Sigmoid colon (tissue), 7 donors: ENCODE measurements around the gene FAM78B. TPM values are rescaled to one million over a fixed set of nuclear protein-coding genes. Genes with fewer than 3 reads are reported as not detected.

Source experiments
- DNase-seq: peaks from one replicate; pipeline ENCODE4 v3.0.0-alpha.2; 2019
- H3K27ac ChIP-seq, 4 donors: fragments of 200-600 bp; sonication (generic); one replicate each; pipeline ENCODE4 v1.5.1; 2016 to 2019; ENCODE audit warnings: mild to moderate bottlenecking in 1 of 4
- H3K27me3 ChIP-seq, 3 donors: fragments of 200-600 bp; sonication (generic); one replicate each; pipeline ENCODE4 v1.5.1; 2019; ENCODE audit warnings: mild to moderate bottlenecking in 1 of 3
- H3K36me3 ChIP-seq, 4 donors: fragments of 200-600 bp; sonication (generic); one replicate each; pipeline ENCODE4 v1.5.1; 2016 to 2019
- H3K4me1 ChIP-seq, 4 donors: fragments of 200-600 bp; sonication (generic); one replicate each; pipeline ENCODE4 v1.5.1; 2017 to 2019
- H3K4me3 ChIP-seq, 4 donors: fragments of 200-600 bp; sonication (generic); one replicate each; pipeline ENCODE4 v1.5.1; 2017 to 2019; ENCODE audit warnings: mild to moderate bottlenecking in 2 of 4, moderate library complexity in 1 of 4
- H3K9me3 ChIP-seq, 4 donors: fragments of 200-600 bp in 3 of 4; sonication (generic) in 3 of 4; one replicate each; pipeline versions ENCODE4 v1.5.1 to v1.6.1; 2013 to 2019
- EP300 ChIP-seq, 4 donors: sonication (generic); formaldehyde crosslinking; IDR thresholded peaks; one replicate each; pipeline ENCODE4 v1.6.1; 2017; ENCODE audit warnings: antibody characterized with exemption in 4 of 4
- POLR2A ChIP-seq, 2 donors: fragments of 450-650 bp; IDR thresholded peaks; one replicate each; pipeline ENCODE4 v1.6.1; 2016; ENCODE audit warnings: antibody characterized with exemption in 2 of 2, mild to moderate bottlenecking in 2 of 2, moderate library complexity in 2 of 2
- POLR2AphosphoS5 ChIP-seq, 4 donors: sonication (generic); formaldehyde crosslinking; IDR thresholded peaks; one replicate each; pipeline ENCODE4 v1.6.1; 2017; ENCODE audit warnings: antibody characterized with exemption in 4 of 4
- WGBS, 2 donors: extraction: QIAGEN DNeasy Blood & Tissue Kit; methylation state at CpG; one replicate each; pipeline ENCODE4 v1.1.7; 2013; 5-methylcytosine and 5-hydroxymethylcytosine counted together
- intact Hi-C: fragments of 100-400 bp; cut with DNase I; formaldehyde crosslinking; loops from one replicate; pipeline ENCODE4 v1.15.1; 2023
- polyA plus RNA-seq, 3 donors: library from polyadenylated mRNA; stranded (reverse); fragments of 200-250 nt; gene quantifications; one replicate each; pipeline ENCODE4 v1.2.3, GENCODE V29; 2013
- total RNA-seq, 4 donors: library from RNA; depleted of rRNA; stranded (reverse); fragments of >200 nt; gene quantifications; one replicate each; pipeline ENCODE4 v1.1.0, GENCODE V29; 2016
- TF ChIP-seq, protein P1 (sequence below), 4 experiments: fragments of 450-650 bp in 3 of 4; fragments of 200-600 bp in 1 of 4; IDR thresholded peaks; one replicate each; pipeline ENCODE4 v1.5.1; 2016 to 2019; ENCODE audit warnings: antibody characterized with exemption in 4 of 4, mild to moderate bottlenecking in 3 of 4, moderate library complexity in 2 of 4
- donor health status: healthy with polysubstance abuse.
- donor health status: Bipolar disorder and iron deficiency.
- donor health status: healthy.

Gene FAM78B
- total and polyA plus RNA-seq, 7 donors = 0.23 to 5.4 (median 2.0) TPM

DNA sequence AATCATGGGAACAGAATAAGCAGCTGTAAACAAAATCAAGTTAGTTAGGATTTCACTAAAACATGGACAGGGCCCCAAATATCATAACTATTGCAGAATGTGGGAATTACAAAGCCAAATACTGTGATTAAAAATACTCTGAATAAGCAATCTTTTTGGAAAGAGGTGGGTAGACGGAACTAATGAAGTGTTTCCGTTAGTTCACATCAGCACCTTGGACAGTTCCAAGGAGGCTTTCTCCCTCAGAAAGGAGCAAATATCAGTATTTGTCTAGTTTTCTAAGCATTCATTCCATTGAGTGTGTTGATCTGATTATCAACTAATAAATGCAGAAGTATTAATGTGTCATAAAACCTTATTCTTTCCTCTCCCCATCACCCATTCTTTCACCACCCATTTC is 97.4 kb downstream of the FAM78B start:
- Histone ChIP-seq H3K4me3 (no peak overlapping the region), H3K27ac (no peak overlapping the region), H3K4me1 (no peaks in the 10 kb centered on the region), H3K36me3 (no peaks in the 10 kb centered on the region), H3K27me3 (no peaks in the 10 kb centered on the region), H3K9me3 (no peaks in the 10 kb centered on the region)
- intact Hi-C loops = no loop called here
- no peak for DNase-seq
- 43 to 71% methylated on average over 2 of the region's 2 CpGs for WGBS, 2 donors
- TF ChIP-seq POLR2AphosphoS5 (IDR thresholded peaks at IDR 0.05) (no peak), POLR2A (IDR thresholded peaks at IDR 0.05) (no peak), EP300 (IDR thresholded peaks at IDR 0.05) (no peak)
- TF ChIP-seq, protein P1, sequence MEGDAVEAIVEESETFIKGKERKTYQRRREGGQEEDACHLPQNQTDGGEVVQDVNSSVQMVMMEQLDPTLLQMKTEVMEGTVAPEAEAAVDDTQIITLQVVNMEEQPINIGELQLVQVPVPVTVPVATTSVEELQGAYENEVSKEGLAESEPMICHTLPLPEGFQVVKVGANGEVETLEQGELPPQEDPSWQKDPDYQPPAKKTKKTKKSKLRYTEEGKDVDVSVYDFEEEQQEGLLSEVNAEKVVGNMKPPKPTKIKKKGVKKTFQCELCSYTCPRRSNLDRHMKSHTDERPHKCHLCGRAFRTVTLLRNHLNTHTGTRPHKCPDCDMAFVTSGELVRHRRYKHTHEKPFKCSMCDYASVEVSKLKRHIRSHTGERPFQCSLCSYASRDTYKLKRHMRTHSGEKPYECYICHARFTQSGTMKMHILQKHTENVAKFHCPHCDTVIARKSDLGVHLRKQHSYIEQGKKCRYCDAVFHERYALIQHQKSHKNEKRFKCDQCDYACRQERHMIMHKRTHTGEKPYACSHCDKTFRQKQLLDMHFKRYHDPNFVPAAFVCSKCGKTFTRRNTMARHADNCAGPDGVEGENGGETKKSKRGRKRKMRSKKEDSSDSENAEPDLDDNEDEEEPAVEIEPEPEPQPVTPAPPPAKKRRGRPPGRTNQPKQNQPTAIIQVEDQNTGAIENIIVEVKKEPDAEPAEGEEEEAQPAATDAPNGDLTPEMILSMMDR (IDR thresholded peaks at IDR 0.05) = no peak

DNA sequence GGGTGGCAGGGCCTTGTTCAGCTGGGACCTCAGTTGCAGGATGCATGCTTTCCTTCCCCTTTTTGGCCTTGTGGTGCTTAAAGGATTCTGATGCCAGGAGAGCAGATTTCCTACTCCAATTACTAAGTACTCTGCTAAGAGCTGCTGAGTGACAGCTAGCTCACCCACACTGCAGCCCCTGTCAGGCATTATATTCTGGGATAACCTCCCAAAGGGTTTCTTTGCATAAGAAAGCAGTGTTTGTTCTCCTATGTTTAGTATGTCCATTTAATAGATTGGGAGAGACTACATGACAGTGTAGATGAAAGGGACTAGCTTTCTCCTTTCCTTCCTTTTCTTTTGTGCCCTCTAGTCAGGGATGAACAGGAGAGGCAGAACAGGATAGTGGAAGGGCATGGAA is 100.7 kb downstream of the FAM78B start:
- intact Hi-C loops = no loop called here

DNA sequence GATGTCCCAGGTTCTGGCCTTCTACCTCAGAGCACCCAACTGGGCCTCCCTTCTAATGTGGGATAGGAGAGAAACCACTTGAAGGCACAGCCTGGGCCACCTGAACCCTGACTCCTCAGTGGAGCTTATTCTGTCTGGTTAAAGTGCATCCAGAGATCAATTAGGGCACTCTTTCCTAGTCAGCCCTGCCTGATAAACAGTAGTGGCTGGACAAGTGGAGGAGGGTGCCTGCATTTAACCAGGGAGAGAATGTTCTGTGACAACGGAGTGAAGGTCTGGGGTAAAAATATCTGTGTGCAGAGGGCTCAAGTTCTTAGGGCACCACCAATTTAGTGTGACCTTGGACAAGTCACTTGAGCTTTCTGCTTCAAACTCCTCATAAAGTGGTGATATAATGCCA is 101.8 kb downstream of the FAM78B start:
- 71 to 88% methylated on average over 1 of the region's 1 CpG for WGBS, 2 donors
- Histone ChIP-seq H3K4me3 (no peak overlapping the region), H3K4me1 (no peaks in the 10 kb centered on the region), H3K27ac (no peak overlapping the region), H3K36me3 (no peaks in the 10 kb centered on the region), H3K9me3 (no peaks in the 10 kb centered on the region), H3K27me3 (no peaks in the 10 kb centered on the region)
- intact Hi-C loops = no loop called here
- DNase-seq = no peak
- no peak for TF ChIP-seq POLR2A (IDR thresholded peaks at IDR 0.05)
- TF ChIP-seq POLR2AphosphoS5 (IDR thresholded peaks at IDR 0.05) = no peak
- TF ChIP-seq EP300 (IDR thresholded peaks at IDR 0.05) = no peak
- TF ChIP-seq, protein P1 (IDR thresholded peaks at IDR 0.05) = no peak

More for the DNA sequence above, 100.7 kb downstream of the FAM78B start:
- DNase-seq = no peak
- Histone ChIP-seq H3K36me3 (no peaks in the 10 kb centered on the region), H3K4me1 (no peaks in the 10 kb centered on the region), H3K27ac (no peak overlapping the region), H3K4me3 (no peak overlapping the region), H3K27me3 (no peaks in the 10 kb centered on the region), H3K9me3 (no peaks in the 10 kb centered on the region)
- TF ChIP-seq, protein P1 (IDR thresholded peaks at IDR 0.05) = no peak
- no peak for TF ChIP-seq POLR2A (IDR thresholded peaks at IDR 0.05)
- no peak for TF ChIP-seq EP300 (IDR thresholded peaks at IDR 0.05)
- TF ChIP-seq POLR2AphosphoS5 (IDR thresholded peaks at IDR 0.05) = no peak

DNA sequence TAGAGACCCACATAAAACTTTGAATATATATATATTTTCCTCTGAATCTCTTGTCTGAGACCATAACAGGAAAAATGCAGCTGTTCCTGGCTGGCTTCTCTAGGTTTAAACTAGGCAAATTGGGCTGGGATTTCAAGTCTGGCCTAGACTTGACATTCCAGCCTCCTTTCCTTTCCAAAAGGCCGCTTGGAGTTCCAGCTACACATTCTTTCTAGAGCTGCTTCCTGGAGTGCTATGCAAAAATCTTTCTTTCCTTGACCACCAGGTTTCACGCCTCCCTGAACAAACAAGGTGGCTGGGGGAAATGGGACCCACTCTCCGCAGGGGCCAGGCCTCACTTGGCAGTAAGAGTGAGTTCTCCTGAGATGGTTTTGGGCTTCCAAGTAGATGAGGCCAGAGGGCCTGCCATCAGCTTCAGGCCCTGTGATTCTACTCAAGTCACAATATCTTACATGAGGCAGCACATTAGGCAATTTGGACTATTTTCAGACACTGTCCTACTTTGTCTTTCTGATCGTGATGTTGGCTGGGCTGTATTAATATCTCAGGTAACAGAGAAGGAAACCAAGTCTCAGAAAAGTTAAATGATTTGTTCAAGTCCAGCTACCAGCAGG is 102.4 kb downstream of the FAM78B start:
- Histone ChIP-seq H3K36me3 (no peaks in the 10 kb centered on the region), H3K27me3 (no peaks in the 10 kb centered on the region), H3K27ac (no peak overlapping the region), H3K9me3 (no peaks in the 10 kb centered on the region), H3K4me1 (no peaks in the 10 kb centered on the region), H3K4me3 (no peak overlapping the region)
- 79 to 83% methylated on average over 4 of the region's 4 CpGs for WGBS, 2 donors
- DNase-seq = no peak
- TF ChIP-seq POLR2AphosphoS5 (IDR thresholded peaks at IDR 0.05) (no peak), EP300 (IDR thresholded peaks at IDR 0.05) (no peak), POLR2A (IDR thresholded peaks at IDR 0.05) (no peak)
- TF ChIP-seq, protein P1 (IDR thresholded peaks at IDR 0.05) = no peak
- intact Hi-C loops = no loop called here

DNA sequence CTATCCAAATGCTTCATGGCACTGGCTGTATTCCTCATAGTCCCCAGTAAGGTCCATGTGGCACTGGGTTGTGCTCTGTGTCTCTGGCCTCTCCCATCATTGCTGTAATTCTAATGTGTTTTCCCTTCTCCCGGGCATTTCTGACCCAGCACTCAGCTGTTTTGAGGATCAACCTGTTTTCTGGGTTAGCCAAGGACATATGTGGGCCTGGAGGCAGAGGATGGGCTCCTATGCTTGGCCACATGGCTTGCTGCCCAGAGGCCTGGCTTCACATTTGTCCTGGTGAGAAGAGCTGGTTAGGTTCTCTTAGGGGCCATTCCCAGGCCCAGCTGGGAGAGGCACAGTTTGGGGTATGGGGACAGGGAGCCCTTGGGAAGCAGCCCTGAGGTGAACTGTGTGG is 103.1 kb downstream of the FAM78B start:
- TF ChIP-seq, protein P1 (IDR thresholded peaks at IDR 0.05) = no peak
- no peak for TF ChIP-seq EP300 (IDR thresholded peaks at IDR 0.05)
- TF ChIP-seq POLR2AphosphoS5 (IDR thresholded peaks at IDR 0.05) = no peak
- no peak for TF ChIP-seq POLR2A (IDR thresholded peaks at IDR 0.05)
- Histone ChIP-seq H3K36me3 (no peaks in the 10 kb centered on the region), H3K4me1 (no peaks in the 10 kb centered on the region), H3K27me3 (no peaks in the 10 kb centered on the region), H3K27ac (no peak overlapping the region), H3K9me3 (no peaks in the 10 kb centered on the region), H3K4me3 (no peak overlapping the region)
- intact Hi-C loops = no loop called here
- no peak for DNase-seq
- WGBS, 2 donors = 67 to 76% methylated on average over 1 of the region's 1 CpG
